H1 (cell line): ENCODE results near the gene ELMO1. TPM values are rescaled to one million over a fixed set of nuclear protein-coding genes. Genes with fewer than 3 reads are reported as not detected.

Source experiments
- CTCF ChIA-PET: fragments of 300-600 bp; sonication (Branson Sonifier 250); formaldehyde crosslinking; loops from one replicate; lab custom pipeline; 2021; ENCODE audit not compliant: partially characterized antibody; lab: Charles Lee
- POLR2A ChIA-PET: fragments of 300-600 bp; sonication (Branson Sonifier 250); formaldehyde crosslinking; loops from one replicate; lab custom pipeline; 2021; ENCODE audit warnings: inconsistent platforms; ENCODE audit not compliant: partially characterized antibody; lab: Charles Lee
- DNase-seq, 2 experiments: peaks; one replicate each; pipeline versions ENCODE4 v3.0.0 to v3.0.0-alpha.2; 2010 to 2022; ENCODE audit warnings: low spot score in 2 of 2, low read depth in 1 of 2, mixed read lengths in 1 of 2
- FAIRE-seq: peaks from 2 replicates; lab custom pipeline; 2011; peaks lifted over from hg19 to GRCh38; lab: Jason Lieb, UNC
- H2AFZ ChIP-seq: 2 replicates; pipeline ENCODE4 v1.8.1; 2012; ENCODE audit warnings: low read length, inconsistent platforms
- H2AK5ac ChIP-seq: 2 replicates; pipeline ENCODE4 v1.6.1; 2013; ENCODE audit warnings: low read depth, low read length
- H2BK120ac ChIP-seq: replicated peaks from 2 replicates; pipeline ENCODE3; 2013; ENCODE audit warnings: low read depth, low read length, inconsistent platforms
- H2BK12ac ChIP-seq: 2 replicates; pipeline ENCODE4 v1.6.1; 2013; ENCODE audit warnings: low read depth, low read length
- H2BK15ac ChIP-seq: 2 replicates; pipeline ENCODE4 v1.6.1; 2013; ENCODE audit warnings: low read length
- H2BK20ac ChIP-seq: 2 replicates; pipeline ENCODE4 v1.6.1; 2013; ENCODE audit warnings: low read length
- H2BK5ac ChIP-seq: 2 replicates; pipeline ENCODE4 v1.6.1; 2013; ENCODE audit warnings: low read depth, low read length
- H3K14ac ChIP-seq: 2 replicates; pipeline ENCODE4 v1.6.1; 2013; ENCODE audit warnings: inconsistent platforms; ENCODE audit not compliant: insufficient read length
- H3K18ac ChIP-seq: 2 replicates; pipeline ENCODE4 v1.6.1; 2013; ENCODE audit warnings: low read length; ENCODE audit errors: extremely low read depth
- H3K23ac ChIP-seq: 2 replicates; pipeline ENCODE4 v1.6.1; 2013; ENCODE audit warnings: inconsistent platforms; ENCODE audit not compliant: insufficient read length
- H3K23me2 ChIP-seq: 2 replicates; pipeline ENCODE4 v1.6.1; 2013; ENCODE audit warnings: low read depth, low read length
- H3K27ac ChIP-seq: 2 replicates; pipeline ENCODE4 v1.6.1; 2011; ENCODE audit warnings: low read depth, low read length, inconsistent platforms
- H3K27me3 ChIP-seq, 4 experiments: replicated peaks in 1 of 4; 1 replicate in 1 of 4; 2 replicates in 3 of 4; pipeline versions ENCODE4 v1.6.1 to v1.8.1; 2011 to 2013; ENCODE audit warnings: low read length in 3 of 4, mild to moderate bottlenecking in 3 of 4, inconsistent platforms in 2 of 4, mixed read lengths in 2 of 4, moderate library complexity in 1 of 4; ENCODE audit not compliant: control insufficient read depth in 3 of 4, insufficient read depth in 3 of 4; ENCODE audit errors: extremely low read depth in 1 of 4
- H3K36me3 ChIP-seq, 4 experiments: 2 replicates each; pipeline versions ENCODE4 v1.6.1 to v1.8.1; 2011 to 2013; ENCODE audit warnings: mild to moderate bottlenecking in 4 of 4, low read length in 3 of 4, moderate library complexity in 2 of 4, control low read depth in 1 of 4, inconsistent platforms in 1 of 4; ENCODE audit not compliant: insufficient read depth in 4 of 4, control insufficient read depth in 2 of 4
- H3K4ac ChIP-seq: replicated peaks from 2 replicates; pipeline ENCODE3; 2013; ENCODE audit warnings: low read length, low read depth, mixed read lengths, inconsistent platforms; ENCODE audit not compliant: insufficient read length
- H3K4me1 ChIP-seq, 4 experiments: replicated peaks in 1 of 4; 1 replicate in 1 of 4; 2 replicates in 3 of 4; pipeline versions ENCODE4 v1.6.1 to v1.8.1; 2011 to 2013; ENCODE audit warnings: low read length in 3 of 4, inconsistent platforms in 2 of 4, mixed read lengths in 1 of 4; ENCODE audit not compliant: insufficient read depth in 4 of 4, control insufficient read depth in 3 of 4
- H3K4me2 ChIP-seq, 2 experiments: 2 replicates each; pipeline versions ENCODE4 v1.6.1 to v1.8.1; 2011 to 2013; ENCODE audit warnings: low read depth in 2 of 2, low read length in 2 of 2, control low read depth in 1 of 2, inconsistent platforms in 1 of 2, mild to moderate bottlenecking in 1 of 2; ENCODE audit not compliant: insufficient read depth in 1 of 2
- H3K4me3 ChIP-seq, 4 experiments: fragments of 200-600, 300-600 bp in 1 of 4; sonication (generic), shearing (Covaris generic), sonication (Bioruptor Twin) in 1 of 4; 2 replicates each; pipeline versions ENCODE4 v1.5.1 to v1.8.1; 2011 to 2016; ENCODE audit warnings: low read length in 4 of 4, low read depth in 3 of 4, control low read depth in 2 of 4, inconsistent platforms in 2 of 4, mild to moderate bottlenecking in 2 of 4, mixed read lengths in 1 of 4, moderate library complexity in 1 of 4; ENCODE audit not compliant: insufficient read depth in 2 of 4; ENCODE audit errors: extremely low read depth in 1 of 4
- H3K56ac ChIP-seq: replicated peaks from 2 replicates; pipeline ENCODE3; 2013; ENCODE audit warnings: low read depth, mild to moderate bottlenecking, mixed read lengths, low read length, inconsistent platforms; ENCODE audit not compliant: insufficient read length
- H3K79me1 ChIP-seq: 2 replicates; pipeline ENCODE4 v1.6.1; 2013; ENCODE audit warnings: low read depth, low read length, control low read depth
- H3K79me2 ChIP-seq, 2 experiments: 2 replicates each; pipeline versions ENCODE4 v1.6.1 to v1.8.1; 2012 to 2013; ENCODE audit warnings: low read length in 2 of 2, mild to moderate bottlenecking in 2 of 2, inconsistent platforms in 1 of 2; ENCODE audit not compliant: insufficient read depth in 2 of 2, control insufficient read depth in 1 of 2
- H3K9ac ChIP-seq, 4 experiments: replicated peaks in 1 of 4; 1 replicate in 1 of 4; 2 replicates in 3 of 4; pipeline versions ENCODE4 v1.6.1 to v1.8.1; 2011 to 2013; ENCODE audit warnings: low read depth in 3 of 4, low read length in 3 of 4, control low read depth in 2 of 4, mild to moderate bottlenecking in 2 of 4, moderate library complexity in 2 of 4, inconsistent platforms in 1 of 4; ENCODE audit errors: extremely low read depth in 1 of 4
- H3K9me3 ChIP-seq, 2 experiments: 2 replicates each; pipeline versions ENCODE4 v1.6.1 to v1.8.1; 2012 to 2013; ENCODE audit warnings: mild to moderate bottlenecking in 2 of 2, moderate library complexity in 2 of 2, control low read depth in 1 of 2, inconsistent platforms in 1 of 2, low read depth in 1 of 2, low read length in 1 of 2, mixed read lengths in 1 of 2; ENCODE audit not compliant: insufficient read depth in 2 of 2
- H4K20me1 ChIP-seq, 2 experiments: replicated peaks in 1 of 2; 2 replicates each; pipeline versions ENCODE3 to v1.8.1; 2011 to 2013; ENCODE audit warnings: inconsistent platforms in 2 of 2, low read length in 2 of 2, mild to moderate bottlenecking in 1 of 2; ENCODE audit not compliant: insufficient read depth in 2 of 2, control insufficient read depth in 1 of 2
- H4K5ac ChIP-seq: 2 replicates; pipeline ENCODE4 v1.6.1; 2013; ENCODE audit warnings: low read length, low read depth, mixed read lengths, inconsistent platforms; ENCODE audit not compliant: insufficient read length
- H4K8ac ChIP-seq: 2 replicates; pipeline ENCODE4 v1.8.0; 2013; ENCODE audit warnings: mild to moderate bottlenecking, moderate library complexity, low read length, inconsistent platforms; ENCODE audit not compliant: insufficient read depth; ENCODE audit errors: extremely low read depth
- H4K91ac ChIP-seq: replicated peaks from 2 replicates; pipeline ENCODE3; 2013; ENCODE audit warnings: low read length, mixed read lengths, inconsistent platforms; ENCODE audit not compliant: insufficient read length
- E2F6 ChIP-seq: IDR thresholded peaks from 2 replicates; pipeline ENCODE4 v1.6.1; 2012; ENCODE audit warnings: inconsistent platforms
- FOSL1 ChIP-seq: IDR thresholded peaks from 2 replicates; pipeline ENCODE4 v1.6.1; 2011; ENCODE audit warnings: mild to moderate bottlenecking, low read depth, low read length, moderate library complexity; ENCODE audit not compliant: insufficient read depth
- GABPA ChIP-seq: IDR thresholded peaks from 2 replicates; pipeline ENCODE4 v1.6.1; 2011; ENCODE audit warnings: mild to moderate bottlenecking, low read length, moderate library complexity, borderline replicate concordance; ENCODE audit not compliant: insufficient read depth
- GTF2F1 ChIP-seq: IDR thresholded peaks from 2 replicates; pipeline ENCODE4 v1.6.1; 2012; ENCODE audit warnings: low read depth, low read length, improper control_type of control experiment, borderline replicate concordance
- RFX5 ChIP-seq: IDR thresholded peaks from 2 replicates; pipeline ENCODE4 v1.6.1; 2011; ENCODE audit warnings: low read depth, low read length, improper control_type of control experiment, borderline replicate concordance
- SIRT6 ChIP-seq: IDR thresholded peaks from one replicate; pipeline ENCODE4 v1.7.1; 2012; ENCODE audit warnings: low read length, inconsistent platforms
- USF2 ChIP-seq: IDR thresholded peaks from 2 replicates; pipeline ENCODE4 v1.6.1; 2011; ENCODE audit warnings: low read length, improper control_type of control experiment
- YY1 ChIP-seq: IDR thresholded peaks from 2 replicates; pipeline ENCODE4 v1.6.1; 2011; ENCODE audit warnings: low read depth, mild to moderate bottlenecking, low read length
- ZNF274 ChIP-seq: IDR thresholded peaks from 2 replicates; pipeline ENCODE4 v1.7.0; 2012; ENCODE audit warnings: low read length, borderline replicate concordance; ENCODE audit errors: extremely low read depth
- WGBS, 2 experiments: shearing (Covaris generic) in 1 of 2; methylation state at CpG; one replicate each; pipeline versions ENCODE4 v1.1.6 to v1.1.7; 2013 to 2015; ENCODE audit warnings: low lambda C conversion rate in 2 of 2, mixed read lengths in 2 of 2, inconsistent platforms in 1 of 2, low coverage in 1 of 2, missing lambda C conversion rate in 1 of 2; ENCODE audit not compliant: insufficient replicate concordance in 2 of 2, insufficient coverage in 1 of 2, insufficient read length in 1 of 2; ENCODE audit errors: extremely low coverage in 1 of 2, missing lambda C conversion rate in 1 of 2; 5-methylcytosine and 5-hydroxymethylcytosine counted together
- polyA plus RNA-seq, 7 experiments: library from polyadenylated mRNA; depleted of rRNA in 3 of 7; stranded (reverse) in 5 of 7; unstranded in 2 of 7; fragments of >200 nt in 5 of 7; fragments of 200-250 nt in 2 of 7; gene quantifications; 1 replicate in 5 of 7; 2 replicates in 1 of 7; 4 replicates in 1 of 7; pipeline versions ENCODE4 v1.2.1 to v1.2.3, GENCODE V29; 2011 to 2013; ENCODE audit warnings: missing spikeins in 2 of 7, mixed read lengths in 2 of 7
- total RNA-seq: library from RNA; stranded (reverse); fragmentation: NEBNext Ultra II Directional; extraction: Animal tissue kit (Norgen Biotek cat#: 25700); gene quantifications from 2 replicates; pipeline ENCODE4 v1.2.1, GENCODE V29; 2021

ELMO1 gene
- total and polyA plus RNA-seq, 2 of the 8 experiments (the other 6 are each of a cell fraction or from before 2014, with no cell fraction given): 18.4 to 21.0 TPM

- H3K9me3 ChIP-seq: no peaks in the 10 kb centered on the region
- no peak overlapping the region for H2BK12ac ChIP-seq
- H2BK5ac ChIP-seq: no peak overlapping the region
- H3K27me3 ChIP-seq: no peaks in the 10 kb centered on the region
- no peaks in the 10 kb centered on the region for H3K23me2 ChIP-seq
- peaks cover 0 to 18% (median 6%) of the 10 kb centered on the region in 4 experiments; a peak in 4 of 7 replicates for H3K4me1 ChIP-seq
- H2BK15ac ChIP-seq: no peak overlapping the region
- no peak overlapping the region for H3K4me2 ChIP-seq
- no peak overlapping the region for H2AK5ac ChIP-seq
- H3K79me1 ChIP-seq: no peaks in the 10 kb centered on the region
- no peak overlapping the region for H2BK120ac ChIP-seq
- ChIA-PET CTCF (interaction anchor here (1.1 to 1.3 kb wide), 3 partner anchors 14 to 172 kb away, joined by 3 to 6 read pairs (median 3); no protein-coding TSS in a partner anchor), POLR2A (interaction anchor here (1.0 kb wide), 1 partner anchor 135 kb away, joined by 3 read pairs; no protein-coding TSS in a partner anchor)
- H3K14ac ChIP-seq: no peak overlapping the region
- no peak overlapping the region for H3K4me3 ChIP-seq
- no peaks in the 10 kb centered on the region; a peak in 2 of 8 replicates for H3K36me3 ChIP-seq
- no peak overlapping the region; the same call in 1 of the 2 replicates for H2BK20ac ChIP-seq
- no peak overlapping the region for H4K8ac ChIP-seq
- 89% methylated on average over 5 of the region's 5 CpGs; no CpG with 5 or more reads in 1 of the 2 experiments for WGBS, 2 experiments
- H3K79me2 ChIP-seq: no peaks in the 10 kb centered on the region
- DNase-seq: no peak
- no peak for FAIRE-seq
- no peaks in the 10 kb centered on the region for H4K20me1 ChIP-seq
- no peak overlapping the region for H3K4ac ChIP-seq
- no peak overlapping the region for H2AFZ ChIP-seq
- no peak overlapping the region for H3K27ac ChIP-seq
- H4K91ac ChIP-seq: no peak overlapping the region
- no peak for TF ChIP-seq GTF2F1
- TF ChIP-seq USF2: no peak
- TF ChIP-seq YY1: no peak
- TF ChIP-seq ZNF274: no peak
- TF ChIP-seq FOSL1: no peak
- TF ChIP-seq SIRT6: no peak
- TF ChIP-seq RFX5: no peak
- no peak for TF ChIP-seq E2F6
- no peak for TF ChIP-seq GABPA
- no peak overlapping the region for H3K56ac ChIP-seq
- no peak overlapping the region for H3K9ac ChIP-seq
- H4K5ac ChIP-seq: no peak overlapping the region
- H3K23ac ChIP-seq: no peak overlapping the region
- no peak overlapping the region for H3K18ac ChIP-seq
These were observed 419.7 kb downstream of the ELMO1 start for GRCh38 chr7:37028909-37029440.
